ENCODE data around the gene CCDC187.
"Not testable (repeated sequence)": the region's sequence is repeated elsewhere in the genome, so short reads cannot be mapped to it uniquely, and the experiment has no call there.

CCDC187 gene

GRCh38 chr9:136241542-136241941 lies 62.4 kb downstream of the CCDC187 start:
- no peak overlapping the region for H3K4me3 ChIP-seq (ENCODE audit: low read depth, low read length)
- no peak for TF ChIP-seq CTCF (IDR thresholded peaks at IDR 0.05; ENCODE audit: insufficient read depth, low read depth, low read length, missing control alignments)
- no peak for DNase-seq (ENCODE audit: low read depth)

- H3K4me3 ChIP-seq (ENCODE audit: low read depth, low read length): no peak overlapping the region
- no peak for TF ChIP-seq CTCF (IDR thresholded peaks at IDR 0.05; ENCODE audit: insufficient read depth, low read depth, low read length, missing control alignments)
- DNase-seq (ENCODE audit: low read depth): no peak
These were observed 63.0 kb downstream of the CCDC187 start for GRCh38 chr9:136240941-136241340.

- DNase-seq (ENCODE audit: low read depth): peak; percentile 54
- H3K4me3 ChIP-seq (ENCODE audit: low read depth, low read length): no peak overlapping the region
- TF ChIP-seq CTCF (IDR thresholded peaks at IDR 0.05; ENCODE audit: insufficient read depth, low read depth, low read length, missing control alignments): no peak
These were observed 63.9 kb downstream of the CCDC187 start for GRCh38 chr9:136239983-136240330.

- no peak for DNase-seq (ENCODE audit: low read depth)
- no peak overlapping the region for H3K4me3 ChIP-seq (ENCODE audit: low read depth, low read length)
- TF ChIP-seq CTCF (IDR thresholded peaks at IDR 0.05; ENCODE audit: insufficient read depth, low read depth, low read length, missing control alignments): no peak
These were observed 64.5 kb downstream of the CCDC187 start for GRCh38 chr9:136239135-136239982.

GRCh38 chr9:136238342-136238732 lies 65.6 kb downstream of the CCDC187 start:
- TF ChIP-seq CTCF (IDR thresholded peaks at IDR 0.05; ENCODE audit: insufficient read depth, low read depth, low read length, missing control alignments): no peak
- no peak for DNase-seq (ENCODE audit: low read depth)
- no peak overlapping the region for H3K4me3 ChIP-seq (ENCODE audit: low read depth, low read length)

- DNase-seq (ENCODE audit: low read depth): no peak
- TF ChIP-seq CTCF (IDR thresholded peaks at IDR 0.05; ENCODE audit: insufficient read depth, low read depth, low read length, missing control alignments): no peak
- no peak overlapping the region for H3K4me3 ChIP-seq (ENCODE audit: low read depth, low read length)
These were observed 66.2 kb downstream of the CCDC187 start for GRCh38 chr9:136237486-136238341.

GRCh38 chr9:136236471-136237410 lies 67.2 kb downstream of the CCDC187 start:
- not testable (repeated sequence) for DNase-seq (ENCODE audit: low read depth); H3K4me3 ChIP-seq (ENCODE audit: low read depth, low read length)
